GM19043 (cell line): ENCODE data around the gene BMAL1.
"Not testable (repeated sequence)": the region's sequence is repeated elsewhere in the genome, so short reads cannot be mapped to it uniquely, and the experiment has no call there.

Source experiments
- ATAC-seq: cut with Tn5 transposase; IDR thresholded peaks from one replicate; pipeline ENCODE4 v1.9.1; 2021; ENCODE audit warnings: low read depth; ENCODE audit not compliant: unreplicated experiment

The BMAL1 gene

DNA sequence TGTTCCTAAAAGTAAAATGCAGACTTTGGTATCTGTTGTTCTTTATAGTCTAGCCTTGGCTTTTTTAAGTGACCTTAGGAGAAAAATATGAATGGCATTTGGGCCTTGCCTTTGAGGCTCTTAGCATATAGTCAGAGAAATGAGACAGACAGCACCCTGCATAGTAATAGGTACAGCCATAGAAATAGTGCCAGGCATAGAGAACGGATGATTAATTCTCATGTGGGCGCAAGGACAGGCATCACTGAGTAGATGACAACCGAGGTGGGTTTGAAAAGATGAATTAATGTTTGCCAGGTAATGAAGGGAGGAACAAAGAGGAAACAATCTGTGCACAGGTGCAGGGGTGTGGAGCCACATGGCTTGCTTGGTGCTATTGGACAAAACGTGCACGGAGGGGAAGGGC lies 90.5 kb downstream of the BMAL1 start:
- ATAC-seq = no peak

DNA sequence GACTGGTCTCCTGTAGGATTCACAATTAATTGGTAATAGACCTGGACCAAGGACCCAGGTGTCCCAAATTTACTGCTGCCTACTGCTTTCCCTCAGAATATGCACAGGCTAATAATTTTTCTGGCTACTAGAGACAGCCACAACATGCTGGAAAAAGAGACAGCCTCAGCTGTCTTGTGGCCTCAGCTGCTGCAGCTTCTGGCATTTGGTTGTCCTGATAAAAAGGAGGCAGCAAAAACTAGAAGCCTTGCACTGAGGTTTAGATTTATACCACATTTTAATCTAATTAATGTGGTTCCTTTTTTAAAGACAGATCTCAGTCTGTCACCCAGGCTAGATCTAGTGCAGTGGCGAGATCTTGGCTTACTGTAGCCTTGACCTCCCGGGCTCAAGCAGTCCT lies 95.6 kb downstream of the BMAL1 start:
- ATAC-seq = no peak

DNA sequence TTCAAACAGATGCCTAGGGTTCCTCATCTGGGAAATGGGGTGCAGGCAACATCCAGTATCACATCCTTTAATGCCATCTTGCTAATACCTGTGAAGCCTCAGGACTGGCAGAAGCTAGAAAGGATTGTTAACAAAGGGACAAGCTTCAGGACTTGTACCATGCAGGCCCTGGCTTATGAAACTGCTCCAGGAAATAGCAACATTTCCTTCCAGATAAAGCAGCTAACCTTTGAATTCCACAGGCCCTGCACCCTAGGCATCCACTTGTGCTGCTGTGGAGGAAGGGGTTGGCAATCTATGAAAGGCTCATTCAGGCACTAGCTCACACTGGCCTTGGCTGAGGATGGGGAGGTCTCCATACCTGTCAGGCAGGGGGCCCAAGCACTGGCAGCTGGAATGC lies 98.2 kb downstream of the BMAL1 start:
- ATAC-seq = no peak

- ATAC-seq = no peak
These were observed 98.8 kb downstream of the BMAL1 start for GRCh38 chr11:13376402-13376801.

GRCh38 chr11:13376838-13377237 lies 99.2 kb downstream of the BMAL1 start:
- no peak for ATAC-seq

DNA sequence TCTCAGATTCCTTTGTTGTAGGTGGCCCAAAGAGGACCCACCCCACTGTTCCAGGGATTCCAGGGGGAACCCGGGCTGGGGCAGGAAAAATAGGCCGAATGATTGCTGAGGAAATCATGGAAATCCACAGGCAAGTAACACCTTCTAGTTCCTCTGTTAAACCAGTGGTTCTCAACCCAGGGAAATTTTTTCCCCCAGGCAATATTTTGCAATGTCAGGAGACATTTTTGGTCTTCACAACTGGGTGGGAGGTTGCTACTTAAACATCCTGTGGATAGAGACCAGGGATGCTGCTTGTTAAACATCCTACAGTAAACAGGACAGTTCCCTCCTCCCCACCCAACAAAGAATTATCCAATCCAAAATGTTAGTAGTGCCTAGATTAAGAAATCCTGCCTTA lies 100.7 kb downstream of the BMAL1 start:
- no peak for ATAC-seq

- ATAC-seq = no peak
These were observed 103.1 kb downstream of the BMAL1 start for GRCh38 chr11:13380731-13381130.

DNA sequence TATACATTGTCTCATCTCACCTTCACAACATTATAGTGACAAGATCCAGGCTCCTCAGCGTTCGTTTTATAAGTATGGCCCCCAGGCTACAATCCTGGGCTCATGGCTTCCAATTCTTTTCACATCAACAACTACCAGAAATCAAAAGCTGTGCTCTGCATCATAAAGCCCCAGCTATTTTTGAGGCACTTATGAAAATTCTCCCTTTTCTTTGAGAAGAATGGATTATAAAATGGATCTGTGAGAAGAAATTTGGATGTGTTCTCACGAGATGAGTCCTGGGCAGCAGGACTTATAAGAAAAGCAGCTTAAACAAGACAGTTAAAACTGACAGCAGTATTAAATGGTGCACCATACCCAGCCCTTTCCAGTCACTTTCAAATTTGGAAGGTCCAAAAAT lies 105.2 kb downstream of the BMAL1 start:
- ATAC-seq = no peak

GRCh38 chr11:13384908-13385640 lies 107.5 kb downstream of the BMAL1 start:
- no peak for ATAC-seq

GRCh38 chr11:13386567-13386966 lies 109.0 kb downstream of the BMAL1 start:
- ATAC-seq = no peak

- ATAC-seq = no peak
These were observed 111.2 kb downstream of the BMAL1 start for GRCh38 chr11:13388741-13389140.

- ATAC-seq = no peak
These were observed 113.6 kb downstream of the BMAL1 start for GRCh38 chr11:13391217-13391616.

GRCh38 chr11:13398335-13398734 lies 120.7 kb downstream of the BMAL1 start:
- not testable (repeated sequence) for ATAC-seq

DNA sequence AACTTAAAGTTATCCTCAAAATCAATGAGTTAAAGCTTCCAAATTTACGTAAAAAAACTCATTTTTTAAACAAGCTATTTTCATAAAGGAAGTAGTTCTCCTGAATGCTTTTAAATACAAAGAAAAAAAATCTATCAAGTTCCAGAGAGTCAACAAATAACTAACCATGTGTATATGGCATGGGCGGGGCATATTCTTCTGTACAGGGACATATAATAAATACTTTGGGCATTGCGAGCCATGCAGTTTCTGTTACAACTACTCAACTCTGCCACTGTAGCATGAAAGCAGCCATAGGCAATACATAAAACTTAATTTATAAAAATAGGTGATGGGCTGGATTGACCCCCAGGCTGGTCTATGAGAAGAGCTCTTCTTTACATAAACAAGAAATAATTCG lies 127.6 kb downstream of the BMAL1 start:
- no peak for ATAC-seq

GRCh38 chr11:13415201-13415600 lies 137.6 kb downstream of the BMAL1 start:
- ATAC-seq = no peak

DNA sequence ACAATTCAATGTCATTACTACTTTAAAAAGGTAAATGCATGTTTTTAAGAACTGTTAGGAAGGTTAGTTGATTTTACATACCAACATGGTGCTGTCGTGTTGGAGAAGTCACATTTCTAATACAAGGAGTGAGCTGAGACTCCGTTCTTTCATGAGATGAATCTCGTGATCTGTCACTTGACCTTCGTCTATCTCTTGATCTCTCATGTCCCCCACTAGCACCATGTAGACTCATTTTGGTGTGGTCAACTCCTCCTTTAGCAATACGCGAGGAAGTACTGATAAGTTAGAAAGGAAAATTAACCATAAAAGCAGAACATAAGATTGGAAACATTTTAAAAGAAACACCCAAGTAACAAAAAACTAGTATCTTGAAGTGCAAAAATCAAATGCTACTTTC lies 144.0 kb downstream of the BMAL1 start:
- no peak for ATAC-seq

DNA sequence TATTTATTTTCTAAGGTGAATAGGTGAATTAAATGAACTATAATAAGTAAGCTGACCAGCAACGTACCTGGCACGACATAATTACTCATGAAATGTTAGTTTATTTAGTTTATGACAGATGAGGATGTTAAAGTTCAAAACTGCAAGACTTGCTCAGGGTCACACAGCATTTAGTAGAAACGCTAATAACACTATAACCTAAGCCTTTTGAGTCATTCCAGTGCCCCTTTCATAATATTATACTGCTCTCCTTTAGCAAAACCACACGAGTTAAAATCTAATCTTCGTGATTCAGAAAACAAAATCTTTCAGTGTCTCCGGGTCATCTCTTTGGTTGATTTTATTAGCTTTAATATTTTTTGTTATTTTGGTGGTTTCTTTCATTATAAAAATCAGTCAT lies 145.8 kb downstream of the BMAL1 start:
- ATAC-seq = no peak

GRCh38 chr11:13427440-13427839 lies 149.8 kb downstream of the BMAL1 start:
- ATAC-seq = no peak

DNA sequence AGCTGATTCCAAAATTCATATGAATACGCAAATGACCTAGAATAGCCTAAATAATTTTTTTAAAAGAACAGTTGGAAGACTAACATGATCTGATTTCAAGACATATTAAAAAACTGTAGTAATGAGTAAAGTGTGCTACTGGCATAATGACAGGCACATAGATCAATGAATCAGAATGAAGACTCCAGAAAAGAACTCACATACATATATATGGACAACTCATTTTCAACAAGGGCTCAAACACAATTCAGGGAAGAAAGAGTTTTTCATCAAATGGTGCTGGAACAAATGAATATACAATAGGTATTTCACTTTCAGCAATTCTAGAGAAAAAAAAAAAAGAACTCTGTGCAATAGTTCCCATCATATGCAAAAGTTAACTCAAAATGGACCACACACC lies 151.7 kb downstream of the BMAL1 start:
- no peak for ATAC-seq

DNA sequence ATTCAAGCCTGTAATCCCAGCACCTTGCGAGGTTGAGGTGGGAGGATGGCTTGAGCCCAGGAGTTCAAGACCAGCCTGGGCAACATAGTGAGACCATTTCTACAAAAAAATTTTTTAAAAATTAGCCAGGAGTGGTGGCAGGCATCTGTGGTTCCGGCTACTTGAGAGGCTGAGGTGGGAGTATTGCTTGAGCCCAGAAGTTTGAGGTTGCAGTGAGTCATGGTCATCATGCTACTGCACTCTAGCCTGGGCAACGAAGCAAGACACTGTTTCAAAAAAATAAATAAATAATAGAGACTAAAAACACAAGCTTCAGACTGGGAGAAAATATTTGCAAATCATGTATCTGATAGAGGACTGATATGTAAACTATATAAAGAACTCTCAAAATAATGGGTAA lies 152.2 kb downstream of the BMAL1 start:
- no peak for ATAC-seq

DNA sequence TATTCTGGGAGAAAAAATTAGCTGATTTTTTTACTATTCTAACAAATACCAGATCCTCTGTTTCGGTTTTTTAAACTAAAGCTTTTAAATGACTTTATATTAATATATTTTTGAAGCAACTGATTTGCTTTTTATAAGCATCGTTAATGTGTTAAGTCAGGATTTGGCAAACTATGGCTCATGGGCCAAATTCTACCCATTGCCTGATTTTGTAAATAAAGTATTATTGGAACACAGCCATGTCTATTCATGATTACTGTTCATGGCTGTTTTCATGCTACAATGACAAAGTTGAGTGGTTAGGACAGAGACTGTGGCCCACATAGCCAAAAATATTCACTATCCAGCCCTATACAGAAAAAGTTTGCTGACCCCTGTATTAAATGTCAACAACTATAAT lies 155.8 kb downstream of the BMAL1 start:
- ATAC-seq = no peak

GRCh38 chr11:13434247-13435205 lies 156.9 kb downstream of the BMAL1 start:
- ATAC-seq = no peak
